IPS-18c (cell line): ENCODE results near the gene CACNA2D4.

ENCODE experiments used
- H3K4me3 ChIP-seq: 2 replicates; pipeline ENCODE4 v1.7.0; 2013; ENCODE audit warnings: low read depth, mild to moderate bottlenecking, low read length, moderate library complexity; ENCODE audit not compliant: insufficient read depth
- H3K9me3 ChIP-seq: one replicate; pipeline ENCODE4 v1.6.1; 2013; ENCODE audit warnings: mild to moderate bottlenecking, low read length, moderate library complexity; ENCODE audit not compliant: control insufficient read depth, insufficient read depth

CACNA2D4 gene

DNA sequence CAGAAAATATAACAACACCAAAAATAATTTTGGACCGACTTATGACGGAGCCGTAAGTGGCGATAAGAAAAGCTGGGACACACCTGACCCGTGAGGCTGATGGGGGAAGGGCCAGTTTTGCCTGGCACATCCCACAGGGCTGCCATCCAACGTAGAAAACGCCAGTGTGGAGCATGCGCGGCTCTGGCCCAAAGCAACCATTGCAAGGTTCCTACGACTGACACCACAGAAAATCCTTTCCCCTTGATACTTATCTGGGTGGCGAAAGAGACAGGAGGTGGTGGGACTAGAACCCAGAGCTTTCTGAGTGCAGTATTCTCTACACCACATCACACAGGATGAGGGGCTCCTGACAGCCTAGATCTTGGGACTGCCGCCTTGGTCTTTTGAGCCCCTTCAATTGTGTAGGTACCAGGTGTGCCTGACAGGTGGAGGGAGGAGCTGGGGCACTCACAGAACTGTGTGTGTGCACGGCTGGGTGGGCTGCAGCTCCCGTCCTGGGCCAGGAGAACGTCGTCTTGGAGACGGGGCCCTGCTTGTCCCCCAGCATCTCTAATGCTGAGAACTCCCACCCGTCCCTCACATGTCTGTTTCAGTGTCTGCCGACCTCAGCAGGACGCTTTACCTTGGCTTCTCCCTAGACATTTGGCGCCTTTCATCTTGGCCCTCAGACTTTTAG, 17.4 kb upstream of the CACNA2D4 start:
- H3K4me3 ChIP-seq, result no peak overlapping the region
- H3K9me3 ChIP-seq, result no peaks in the 10 kb centered on the region

GRCh38 chr12:1935242-1935641, 16.8 kb upstream of the CACNA2D4 start:
- no peak overlapping the region for H3K4me3 ChIP-seq
- H3K9me3 ChIP-seq, result no peaks in the 10 kb centered on the region

DNA sequence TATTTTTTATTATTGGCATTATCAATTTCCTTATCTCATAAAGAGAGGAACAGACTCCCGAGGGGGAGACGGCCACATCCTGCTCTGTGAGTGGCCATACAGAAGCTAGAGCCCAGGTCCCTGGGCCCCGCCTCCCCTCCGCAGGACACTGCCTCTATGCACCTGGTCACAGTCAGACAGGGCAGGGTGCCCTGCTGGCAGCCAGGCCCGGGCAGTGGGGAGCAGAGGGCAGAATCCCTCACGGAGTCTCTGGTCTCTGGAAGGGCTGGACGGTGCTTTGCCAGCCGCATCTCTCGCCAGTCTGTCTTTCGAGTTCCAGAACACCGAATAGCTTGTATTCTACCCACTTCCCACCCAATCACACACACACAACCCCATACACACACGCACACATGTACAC, 16.4 kb upstream of the CACNA2D4 start:
- H3K9me3 ChIP-seq, result no peaks in the 10 kb centered on the region
- no peak overlapping the region for H3K4me3 ChIP-seq

DNA sequence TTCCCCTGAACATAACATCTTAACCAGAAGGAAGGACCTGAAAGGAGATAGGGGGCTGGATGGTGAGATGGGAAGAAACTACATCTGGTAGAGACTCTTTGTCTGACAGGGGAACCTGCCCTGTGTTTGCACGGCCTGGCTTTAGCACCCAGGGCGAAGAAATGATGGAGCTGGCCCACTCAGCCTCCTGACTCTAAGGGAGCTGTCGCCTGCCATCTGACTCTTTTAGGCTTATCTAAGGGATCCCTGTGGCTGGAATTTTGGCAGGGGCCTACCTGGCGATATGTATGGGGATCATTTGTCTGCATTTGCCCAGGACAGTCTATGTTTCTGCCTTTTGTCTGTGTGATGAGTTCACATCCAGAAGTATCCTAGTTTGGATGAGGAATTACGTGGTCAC, 15.6 kb upstream of the CACNA2D4 start:
- Histone ChIP-seq H3K9me3 (no peaks in the 10 kb centered on the region), H3K4me3 (no peak overlapping the region)

DNA sequence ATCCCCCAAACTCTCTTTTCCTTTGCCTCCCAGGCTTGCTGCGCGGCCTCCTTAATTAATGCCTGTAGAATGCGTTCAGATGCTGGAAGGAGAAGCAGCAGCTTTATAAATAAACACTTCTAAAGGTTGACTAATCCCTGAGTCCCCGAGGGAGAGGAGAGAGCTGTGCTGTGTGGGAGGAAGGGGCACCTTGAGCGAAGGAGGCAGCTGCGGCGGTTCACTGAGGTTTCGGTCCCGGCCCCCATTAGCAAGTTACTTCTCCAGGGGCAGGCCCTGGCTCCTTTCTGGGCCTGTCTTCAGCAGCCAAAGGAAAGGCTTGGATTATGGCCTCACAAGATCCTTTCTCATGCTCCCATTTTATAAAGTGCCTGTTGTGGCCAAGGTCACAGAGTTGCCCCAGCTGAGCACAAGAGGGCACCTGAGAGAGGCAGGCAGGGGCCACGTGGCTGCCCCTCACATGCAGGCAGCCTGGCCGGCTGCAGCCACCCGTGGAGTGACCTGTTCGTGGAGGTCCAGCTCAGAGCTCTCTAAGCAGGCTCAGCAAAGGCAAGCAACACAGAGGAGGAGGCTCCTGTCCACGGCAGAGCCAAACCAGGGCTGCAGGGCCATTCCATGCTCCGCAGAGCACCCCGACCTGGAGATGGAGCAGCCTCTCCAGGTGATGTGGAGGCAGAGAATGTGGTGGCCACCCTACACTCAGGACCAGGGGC, 15.0 kb upstream of the CACNA2D4 start:
- Histone ChIP-seq H3K9me3 (no peaks in the 10 kb centered on the region), H3K4me3 (no peak overlapping the region)

DNA sequence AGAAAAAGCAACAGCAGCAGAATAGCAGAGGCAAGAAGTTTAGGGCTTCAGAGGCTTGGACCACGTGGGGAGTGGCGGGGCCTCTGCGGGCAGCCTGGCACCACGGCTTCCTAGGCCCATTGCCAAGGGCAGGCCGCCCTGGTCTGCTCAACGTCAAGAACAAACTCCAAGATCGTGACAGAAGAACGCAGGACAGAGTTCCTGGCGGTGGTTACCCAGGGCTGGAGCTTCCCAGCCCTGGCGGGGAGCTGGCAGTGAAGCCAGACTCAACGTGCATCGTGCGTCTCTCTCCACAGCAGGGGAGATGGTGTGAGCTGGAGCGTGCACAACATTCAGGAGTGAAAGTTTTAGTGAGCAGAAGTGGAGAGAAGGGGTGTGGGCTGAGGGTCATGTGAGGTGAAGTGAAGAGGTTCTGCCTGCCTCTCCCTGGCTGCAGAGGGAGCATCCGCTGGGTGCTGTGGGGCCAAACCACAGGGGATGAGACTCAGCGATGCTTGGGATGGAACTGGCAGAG, 13.9 kb upstream of the CACNA2D4 start:
- Histone ChIP-seq H3K9me3 (no peaks in the 10 kb centered on the region), H3K4me3 (no peak overlapping the region)

GRCh38 chr12:1931642-1932041, 13.2 kb upstream of the CACNA2D4 start:
- H3K4me3 ChIP-seq, result no peak overlapping the region
- no peaks in the 10 kb centered on the region for H3K9me3 ChIP-seq

- no peak overlapping the region for H3K4me3 ChIP-seq
- no peaks in the 10 kb centered on the region for H3K9me3 ChIP-seq
Measured at GRCh38 chr12:1930803-1931597, 12.5 kb upstream of the CACNA2D4 start.

DNA sequence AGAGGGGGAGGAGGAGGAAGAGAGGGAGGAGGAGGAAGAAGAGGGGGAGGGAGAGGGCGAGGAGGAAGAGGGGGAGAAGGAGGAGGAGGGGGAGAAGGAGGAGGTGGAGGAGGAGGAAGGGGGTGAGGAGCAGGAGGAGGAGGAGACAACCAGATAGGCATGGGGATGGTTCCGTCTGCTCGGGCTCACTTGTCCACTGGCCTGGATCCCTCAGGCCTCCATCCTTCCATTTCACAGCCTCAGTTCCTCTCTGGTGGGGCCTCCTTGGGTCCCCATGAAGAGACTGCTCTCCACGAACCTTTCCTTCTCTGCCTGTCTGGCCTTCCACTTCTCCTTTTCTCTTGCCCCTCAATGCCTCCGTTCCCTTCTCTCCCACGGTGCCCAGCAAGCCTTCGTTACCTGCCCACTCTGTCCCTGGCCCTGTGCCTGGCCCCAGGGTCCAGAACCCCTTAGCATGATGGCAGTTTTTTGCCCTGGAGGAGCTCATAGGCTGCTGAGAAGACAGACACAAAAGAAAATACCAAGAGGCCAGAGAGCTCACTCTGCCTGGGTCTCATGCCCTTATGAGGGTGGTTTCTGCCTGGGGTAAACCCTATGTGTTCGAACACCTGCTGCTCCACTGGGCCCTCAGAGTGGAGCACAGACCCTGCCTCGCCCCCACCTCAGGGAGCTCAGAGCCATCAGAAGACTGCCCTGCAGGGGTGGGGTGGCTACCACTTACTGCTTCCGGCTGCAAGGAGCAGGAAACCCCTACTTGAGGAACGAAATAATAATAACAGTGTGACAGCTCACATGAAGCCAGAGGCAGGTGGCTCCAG, 11.7 kb upstream of the CACNA2D4 start:
- no peak overlapping the region for H3K4me3 ChIP-seq
- H3K9me3 ChIP-seq, result no peaks in the 10 kb centered on the region

DNA sequence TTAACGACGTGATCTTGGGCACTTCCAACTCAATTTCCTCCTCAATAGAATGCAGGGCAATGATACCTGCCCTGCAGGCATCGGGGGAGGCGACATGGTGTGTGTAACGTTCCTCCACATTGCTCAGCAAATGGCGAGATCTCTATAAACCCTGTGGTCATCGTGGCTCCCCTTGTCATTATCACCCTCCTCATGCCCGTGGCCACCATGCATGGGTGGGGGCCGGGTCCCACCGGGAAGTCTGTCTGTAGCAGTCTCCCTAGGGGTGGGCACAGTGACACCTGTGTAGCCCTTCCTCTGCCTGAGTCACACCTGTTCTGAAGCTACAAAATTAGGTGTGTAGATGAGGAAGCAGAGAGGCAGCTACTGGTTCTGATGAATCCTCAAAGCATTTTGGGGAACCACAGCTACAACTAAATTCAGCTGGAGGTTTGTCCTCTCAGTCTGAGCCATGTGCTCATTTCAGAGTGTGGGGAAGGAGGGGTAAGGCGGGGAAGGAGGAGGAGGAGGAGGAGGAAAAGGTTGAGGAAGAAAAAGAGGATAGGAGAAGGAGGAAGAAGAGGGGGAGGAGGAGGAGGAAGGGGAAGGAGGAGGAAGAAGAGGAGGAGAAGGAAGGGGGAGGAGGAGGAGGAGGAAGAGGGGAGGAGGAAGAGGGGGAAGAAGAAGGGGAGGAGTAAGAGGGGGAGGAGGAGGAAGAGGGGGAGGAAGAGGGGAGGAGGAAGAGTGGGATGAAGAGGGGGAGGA, 11.0 kb upstream of the CACNA2D4 start:
- Histone ChIP-seq H3K9me3 (no peaks in the 10 kb centered on the region), H3K4me3 (no peak overlapping the region)

DNA sequence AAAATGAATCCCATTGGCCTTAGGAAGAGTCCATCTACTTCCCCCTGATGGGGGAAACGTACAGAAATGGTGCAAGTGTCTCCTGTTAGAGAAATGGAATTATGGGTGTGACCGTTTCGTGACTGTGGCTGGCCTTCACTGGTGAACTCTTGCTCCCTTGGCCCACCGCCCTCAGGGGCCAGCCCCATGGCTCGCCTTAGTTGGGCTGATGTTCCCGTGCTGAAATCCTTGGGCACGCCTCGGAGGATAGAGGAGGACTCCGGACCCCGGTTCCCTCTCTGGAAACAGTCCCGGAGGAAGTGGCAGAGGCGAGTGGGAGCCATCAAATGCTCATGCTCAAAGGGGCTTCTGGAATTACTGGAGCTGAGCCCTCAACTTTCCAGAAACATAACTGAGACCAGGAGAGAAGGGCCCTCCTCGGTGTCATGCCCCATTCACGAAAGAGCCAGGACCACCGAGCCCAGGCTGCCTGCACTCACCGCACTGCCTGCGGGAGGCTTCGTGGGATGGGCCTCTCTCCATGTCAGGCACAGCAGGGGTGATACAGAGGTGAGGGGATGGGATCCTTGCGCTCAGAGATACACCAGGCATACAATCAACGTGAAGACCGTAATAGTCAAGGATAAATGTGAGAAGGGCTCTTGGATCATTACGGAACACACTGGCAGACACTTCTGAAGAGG, 10.1 kb upstream of the CACNA2D4 start:
- H3K9me3 ChIP-seq, result no peaks in the 10 kb centered on the region

GRCh38 chr12:1927751-1928351, 9.4 kb upstream of the CACNA2D4 start:
- Histone ChIP-seq H3K9me3 (peaks cover under 1% of the 10 kb centered on the region), H3K4me3 (no peak overlapping the region)

More for the DNA sequence above, 10.1 kb upstream of the CACNA2D4 start:
- no peak overlapping the region for H3K4me3 ChIP-seq

DNA sequence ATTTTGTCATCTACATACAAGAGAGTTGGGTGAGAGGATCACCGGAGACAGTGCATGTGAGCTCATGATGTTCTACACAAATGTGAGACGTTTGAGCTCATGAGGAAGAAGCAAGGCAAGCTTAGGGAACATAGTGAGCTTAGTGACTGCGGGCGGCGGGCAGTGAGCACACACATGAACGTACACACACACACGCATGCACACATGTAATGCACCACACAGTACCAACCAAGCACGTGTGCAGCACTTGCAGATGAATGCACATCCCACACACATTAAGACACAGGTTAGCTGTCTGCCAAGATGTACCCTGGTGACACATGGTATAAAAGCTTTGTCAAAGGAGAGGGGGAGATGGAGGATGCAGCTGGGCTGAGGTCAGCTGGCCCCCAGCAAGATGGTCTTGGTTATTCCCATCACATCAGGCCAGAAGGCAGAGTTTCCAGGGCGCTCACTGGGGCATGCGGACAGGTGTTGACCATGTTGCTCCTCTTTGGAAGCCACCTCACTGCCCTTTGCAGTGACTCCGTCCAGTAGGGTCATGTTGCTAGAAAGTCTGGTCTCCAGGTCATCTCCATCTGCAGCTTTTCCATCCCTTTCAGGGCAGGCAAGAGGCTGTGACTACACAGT, 8.7 kb upstream of the CACNA2D4 start:
- H3K4me3 ChIP-seq, result no peak overlapping the region

GRCh38 chr12:1926251-1926657, 7.8 kb upstream of the CACNA2D4 start:
- H3K4me3 ChIP-seq, result no peak overlapping the region
- H3K9me3 ChIP-seq, result peaks cover 3% of the 10 kb centered on the region

More for the DNA sequence above, 8.7 kb upstream of the CACNA2D4 start:
- peaks cover 3% of the 10 kb centered on the region for H3K9me3 ChIP-seq

GRCh38 chr12:1925684-1926006, 7.2 kb upstream of the CACNA2D4 start:
- Histone ChIP-seq H3K4me3 (no peak overlapping the region), H3K9me3 (peaks cover 3% of the 10 kb centered on the region)
